CD4-positive, alpha-beta T cell treated with Interleukin-10 for 1 hour (primary cell): ENCODE data around the gene PNRC1.
"Not testable (repeated sequence)": the region's sequence is repeated elsewhere in the genome, so short reads cannot be mapped to it uniquely, and the experiment has no call there.

Experiments used
- DNase-seq: peaks from one replicate; pipeline ENCODE4 v3.0.0-alpha.2; 2020

The PNRC1 gene

DNA sequence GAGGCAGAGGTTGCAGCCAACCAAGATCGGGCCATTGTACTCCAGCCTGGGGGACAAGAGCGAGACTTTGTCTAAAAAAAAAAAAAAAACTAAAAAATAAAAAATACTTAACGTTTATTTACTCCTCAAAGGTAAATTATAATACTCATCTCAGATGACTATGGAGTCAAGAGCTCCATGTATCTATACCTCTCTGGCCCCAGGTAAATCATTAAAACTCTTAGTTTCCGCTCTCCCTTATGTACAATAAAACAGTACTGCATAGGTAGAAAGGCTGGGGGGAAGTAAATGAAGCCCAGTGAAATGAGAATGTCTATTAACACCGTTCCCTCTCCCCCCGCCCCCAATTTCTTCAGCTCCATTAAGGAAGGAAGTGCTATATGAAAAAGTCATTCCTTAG is 36.2 kb downstream of the PNRC1 start:
- DNase-seq, result no peak

DNA sequence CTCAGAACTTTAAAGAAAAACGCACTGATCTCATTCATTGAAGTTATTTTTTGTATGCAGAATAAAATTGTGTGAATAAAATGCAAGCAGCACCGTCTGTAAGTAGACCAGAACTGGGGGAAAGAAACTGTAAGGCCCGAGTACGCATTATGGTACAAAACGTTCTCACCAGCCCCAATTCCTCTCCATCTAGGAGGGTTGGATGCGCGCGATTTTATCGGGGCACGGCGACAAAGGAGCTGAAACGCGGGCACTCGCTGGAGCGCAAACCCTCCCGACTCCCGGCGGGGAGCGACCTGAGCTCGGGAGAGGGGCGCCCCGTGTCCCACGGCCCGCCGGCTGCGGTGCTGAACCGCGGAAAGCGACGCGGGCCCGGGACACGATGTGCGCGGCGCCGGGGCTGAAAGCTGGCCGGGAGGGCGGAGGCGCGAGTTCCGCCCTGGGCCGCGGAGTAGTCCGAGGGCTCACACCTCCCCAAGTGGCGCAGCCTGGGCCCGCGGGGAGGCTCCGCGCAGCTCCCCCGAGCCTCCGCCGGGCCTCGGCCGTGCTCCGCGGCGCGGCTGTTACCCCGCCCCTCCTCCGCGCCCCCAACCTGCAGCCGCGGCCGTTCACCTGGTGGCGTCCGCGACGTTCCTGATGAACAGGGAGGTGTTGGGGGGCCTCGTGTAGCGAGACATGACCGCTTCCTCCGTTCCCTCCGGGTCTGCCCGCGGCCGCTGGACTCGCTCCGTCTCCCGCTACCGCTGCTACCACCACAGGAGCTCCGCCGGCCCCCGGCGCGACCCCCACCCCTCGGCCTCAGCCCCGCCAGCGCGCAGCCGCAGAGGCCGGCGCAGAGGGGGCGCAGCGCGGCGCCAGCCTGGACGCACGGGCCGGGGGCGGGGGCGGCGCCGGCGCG is 36.9 kb downstream of the PNRC1 start, which contains the start of gene SRSF12:
Gene SRSF12, minus strand, starts transcription at position 861 of the 898 bp plus-strand sequence. Its CDS starts 184 bp downstream, at position 677.
- DNase-seq, result peak; percentile 43

DNA sequence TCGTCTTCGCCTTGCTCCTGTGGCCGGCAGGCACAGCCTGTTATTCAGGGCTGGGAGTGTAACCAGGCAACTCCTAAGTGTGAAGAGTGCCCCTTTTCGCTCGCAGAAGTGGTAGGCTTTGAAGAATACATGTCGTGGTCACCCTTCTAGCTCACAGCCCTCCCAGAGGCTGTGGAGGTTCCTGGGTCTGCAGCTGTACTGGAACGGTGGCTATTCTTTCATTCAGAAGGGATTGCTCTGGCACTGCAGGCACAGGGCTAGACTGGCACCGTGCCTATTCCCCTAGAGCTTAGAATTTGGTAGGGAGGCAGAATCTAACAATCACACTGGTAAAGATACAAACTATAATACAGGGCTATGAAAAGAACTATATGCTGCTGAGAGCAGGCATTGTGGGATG is 38.4 kb downstream of the PNRC1 start:
- DNase-seq, result no peak

DNA sequence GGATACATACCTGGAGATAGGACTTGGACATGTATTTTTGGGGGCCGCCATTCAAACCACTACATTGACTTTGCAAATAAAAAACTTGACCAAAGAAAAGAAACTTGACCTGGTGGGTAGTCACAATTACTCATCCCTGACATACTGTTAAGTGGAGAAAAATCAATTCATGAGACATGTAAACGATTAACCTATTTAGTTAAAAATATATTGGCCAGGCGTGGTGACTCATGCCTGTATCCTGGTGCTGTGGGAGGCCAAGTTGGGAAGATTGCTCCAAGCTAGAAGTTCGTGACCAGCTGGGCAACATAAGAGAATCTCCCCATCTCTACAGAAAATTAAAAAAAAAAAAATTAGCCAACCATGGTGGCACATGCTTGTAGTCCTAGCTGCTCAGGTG is 39.8 kb downstream of the PNRC1 start:
- no peak for DNase-seq

DNA sequence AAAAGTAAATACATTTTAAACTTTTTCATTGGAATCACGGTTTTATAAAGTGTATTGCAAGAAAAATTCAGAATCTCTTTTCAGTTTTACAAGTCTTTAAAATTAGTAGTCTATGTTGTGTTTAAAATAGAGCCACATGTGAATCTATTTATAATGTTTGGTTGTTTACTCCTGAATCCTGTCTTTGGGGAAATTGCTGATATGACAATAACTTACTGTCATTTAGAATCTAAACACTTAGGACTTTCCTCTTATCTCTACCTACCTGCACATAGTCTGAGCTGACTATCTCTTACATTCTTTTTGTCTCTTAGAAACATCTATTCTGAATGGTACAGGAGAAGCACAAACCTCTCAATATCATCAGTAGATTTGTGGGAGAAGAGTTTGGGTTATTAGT is 41.4 kb downstream of the PNRC1 start:
- no peak for DNase-seq

DNA sequence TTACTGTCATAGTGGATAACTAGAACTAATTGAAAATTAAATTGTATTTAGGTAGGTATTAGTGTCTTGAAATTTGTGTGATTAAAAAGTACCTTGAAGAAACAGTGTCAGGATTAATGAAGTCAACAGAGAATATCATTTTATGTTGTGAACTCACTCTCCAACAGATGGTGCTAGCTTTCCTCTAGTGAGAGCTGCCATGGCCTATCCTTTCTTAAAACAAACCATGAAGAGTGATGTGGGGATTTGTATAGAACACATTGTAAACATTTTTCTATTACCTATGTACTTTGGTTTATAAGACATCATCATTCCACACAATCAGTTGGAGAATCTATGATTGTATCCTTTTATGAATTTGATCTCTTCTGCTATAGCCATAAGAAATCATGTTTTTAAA is 42.1 kb downstream of the PNRC1 start:
- peak; percentile 42 for DNase-seq

DNA sequence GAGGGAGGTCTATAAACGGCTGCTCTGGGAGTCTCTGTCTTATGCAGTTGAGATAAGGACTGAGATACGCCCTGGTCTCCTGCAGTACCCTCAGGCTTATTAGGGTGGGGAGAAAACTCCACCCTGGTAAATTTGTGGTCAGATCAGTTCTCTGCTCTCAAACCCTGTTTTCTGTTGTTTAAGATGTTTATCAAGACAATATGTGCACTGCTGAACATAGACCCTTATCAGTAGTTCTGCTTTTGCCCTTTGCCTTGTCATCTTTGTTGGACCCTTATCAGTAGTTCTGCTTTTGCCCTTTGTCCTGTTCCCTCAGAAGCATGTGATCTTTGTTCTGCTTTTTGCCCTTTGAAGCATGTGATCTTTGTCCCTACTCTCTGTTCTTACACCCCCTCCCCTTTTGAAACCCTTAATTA is 47.7 kb downstream of the PNRC1 start:
- DNase-seq, result not testable (repeated sequence)

DNA sequence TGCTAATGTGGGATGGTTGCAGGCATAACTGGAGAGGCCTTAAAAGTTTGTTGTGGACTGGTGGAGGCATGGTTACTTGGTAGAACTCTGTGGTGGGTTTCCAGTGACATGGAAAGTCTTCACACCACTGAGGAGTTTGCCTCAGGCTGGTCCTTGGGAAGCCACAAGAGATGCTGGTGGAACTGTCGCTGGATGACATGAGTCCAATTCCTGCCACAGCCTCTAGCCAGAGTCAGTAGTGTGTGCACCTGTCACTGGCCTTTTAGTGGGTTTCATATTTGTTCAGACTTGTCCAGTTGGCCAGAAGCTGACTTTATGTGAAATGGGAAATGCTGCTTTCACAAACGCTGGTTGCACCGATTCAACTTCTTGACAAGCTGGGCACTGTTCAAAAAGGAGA is 51.0 kb downstream of the PNRC1 start:
- no peak for DNase-seq

DNA sequence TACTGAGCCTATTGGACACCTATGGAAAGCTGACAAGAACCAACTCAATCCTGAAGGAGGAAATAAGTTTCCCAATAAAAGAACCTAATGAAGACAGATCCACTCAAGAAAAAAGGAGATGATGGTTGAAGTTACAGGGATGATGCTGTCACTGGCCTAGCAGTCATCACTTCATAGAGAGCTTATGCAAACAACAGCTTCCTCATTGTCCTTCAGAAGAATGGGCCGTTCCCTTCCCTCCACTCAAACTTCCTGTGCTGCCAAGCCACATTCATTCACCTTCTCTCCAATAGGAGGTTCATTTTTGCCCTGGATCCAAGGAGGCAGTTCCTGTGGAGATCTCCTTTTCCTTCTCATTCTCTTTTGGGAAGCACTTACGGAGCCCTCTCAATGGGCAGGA is 51.5 kb downstream of the PNRC1 start:
- DNase-seq, result no peak

DNA sequence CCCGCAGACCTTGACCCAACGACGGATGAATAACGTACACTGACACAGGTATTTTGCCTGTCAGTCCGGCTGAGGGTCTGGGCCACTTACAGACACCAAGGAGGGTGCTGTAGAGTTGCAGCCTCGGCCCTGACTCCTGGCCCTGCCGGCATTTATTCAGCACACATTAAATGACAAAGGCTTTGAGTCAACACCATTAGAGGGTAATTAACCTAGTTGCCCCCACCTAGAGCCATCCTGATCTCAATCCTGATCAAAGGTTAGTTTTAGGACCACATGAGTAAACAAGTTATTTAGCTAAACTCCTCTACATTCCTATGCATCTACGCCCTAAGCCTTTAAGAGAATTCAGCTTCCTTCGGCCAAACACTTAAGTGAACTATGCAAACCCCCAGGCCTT is 53.4 kb downstream of the PNRC1 start:
- no peak for DNase-seq

DNA sequence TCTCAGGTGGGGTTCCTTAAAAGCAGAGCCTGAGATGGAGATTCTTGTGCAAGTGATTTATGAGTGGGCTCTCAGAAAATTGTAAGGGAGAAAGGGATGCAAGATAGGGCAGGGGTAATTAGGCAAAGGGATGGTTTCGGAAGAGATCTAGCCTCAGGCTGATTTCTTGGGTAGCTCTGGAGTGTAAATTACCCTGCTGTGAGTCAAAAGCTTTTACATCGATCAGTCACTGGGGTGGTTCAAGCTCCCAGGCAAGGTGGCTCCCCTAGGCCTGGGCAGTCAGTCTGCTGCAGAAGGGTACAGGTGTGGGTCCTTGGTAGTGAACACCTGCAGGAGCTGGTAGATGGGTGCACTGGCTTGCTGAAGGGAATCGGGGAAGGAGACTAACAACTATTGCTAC is 54.2 kb downstream of the PNRC1 start:
- no peak for DNase-seq
